Neural cell (in vitro differentiated cells): Measurements from ENCODE around the gene ZNF334. TPM values are rescaled to one million over a fixed set of nuclear protein-coding genes. Genes with fewer than 3 reads are reported as not detected.

Experiments
- H2AFZ ChIP-seq: fragments of 200-600, 300-800 bp; sonication (generic), shearing (Covaris generic); 2 replicates; pipeline ENCODE4 v1.6.0; 2014; ENCODE audit warnings: low read depth, mild to moderate bottlenecking, antibody characterized with exemption, low read length, moderate library complexity
- H3F3A ChIP-seq: fragments of 200-600 bp; shearing (Covaris generic); 2 replicates; pipeline ENCODE4 v1.6.1; 2016; ENCODE audit warnings: mild to moderate bottlenecking, moderate library complexity, mixed read lengths, antibody characterized with exemption, low read length; ENCODE audit not compliant: insufficient read depth, poor library complexity, severe bottlenecking
- H3K27ac ChIP-seq: fragments of 200-600, 300-800 bp; sonication (generic), shearing (Covaris generic); 2 replicates; pipeline ENCODE4 v1.5.1; 2014; ENCODE audit warnings: mild to moderate bottlenecking, low read length, moderate library complexity
- H3K27me3 ChIP-seq: fragments of 300-800, 200-600 bp; sonication (generic), shearing (Covaris generic); 2 replicates; pipeline ENCODE4 v1.6.0; 2014; ENCODE audit warnings: mild to moderate bottlenecking, low read depth, low read length, moderate library complexity; ENCODE audit not compliant: insufficient read depth
- H3K36me3 ChIP-seq: fragments of 300-800, 200-600 bp; sonication (generic), shearing (Covaris generic); 2 replicates; pipeline ENCODE4 v1.5.1; 2014; ENCODE audit warnings: mild to moderate bottlenecking, antibody characterized with exemption, low read length, moderate library complexity; ENCODE audit not compliant: insufficient read depth
- H3K4me2 ChIP-seq: fragments of 300-800, 200-600 bp; sonication (generic), shearing (Covaris generic); 2 replicates; pipeline ENCODE4 v1.6.0; 2014; ENCODE audit warnings: mild to moderate bottlenecking, low read length
- H3K4me3 ChIP-seq: fragments of 300-800, 200-600 bp; sonication (generic), shearing (Covaris generic); 2 replicates; pipeline ENCODE4 v1.5.1; 2014; ENCODE audit warnings: mild to moderate bottlenecking, low read length, moderate library complexity
- H3K79me2 ChIP-seq: fragments of 200-600 bp; shearing (Covaris generic); replicated peaks from 2 replicates; pipeline ENCODE4 v1.6.0; 2014; ENCODE audit warnings: mild to moderate bottlenecking, low read length, moderate library complexity; ENCODE audit not compliant: insufficient read depth
- H3K9ac ChIP-seq: fragments of 300-800, 200-600 bp; sonication (generic), shearing (Covaris generic); 2 replicates; pipeline ENCODE4 v1.6.1; 2016; ENCODE audit warnings: mild to moderate bottlenecking, low read length, mixed read lengths
- H3K9me2 ChIP-seq: fragments of 200-600 bp; shearing (Covaris generic); 2 replicates; pipeline ENCODE4 v1.6.1; 2016; ENCODE audit warnings: mild to moderate bottlenecking, low read length, mixed read lengths; ENCODE audit not compliant: insufficient read depth
- H3K9me3 ChIP-seq: fragments of 200-600, 300-800 bp; sonication (generic), shearing (Covaris generic); 2 replicates; pipeline ENCODE4 v1.6.1; 2016; ENCODE audit warnings: mild to moderate bottlenecking, mixed run types, low read length, moderate library complexity, mixed read lengths
- H4K20me1 ChIP-seq: fragments of 200-600 bp; shearing (Covaris generic); 2 replicates; pipeline ENCODE4 v1.6.1; 2016; ENCODE audit warnings: mild to moderate bottlenecking, mixed run types; ENCODE audit not compliant: insufficient read depth
- EP300 ChIP-seq: fragments of 450-650 bp; conservative IDR thresholded peaks from 2 replicates; pipeline ENCODE4 v1.6.1; 2014; ENCODE audit warnings: antibody characterized with exemption, mild to moderate bottlenecking, moderate library complexity; ENCODE audit not compliant: poor library complexity, severe bottlenecking
- EZH2 ChIP-seq: fragments of 200-600, 300-800 bp; shearing (Covaris generic), sonication (generic); IDR thresholded peaks from 2 replicates; pipeline ENCODE4 v1.6.1; 2014; ENCODE audit warnings: antibody characterized with exemption, low read length, borderline replicate concordance, mild to moderate bottlenecking; ENCODE audit not compliant: insufficient read depth, poor library complexity, severe bottlenecking
- MXI1 ChIP-seq: fragments of 450-650 bp; conservative IDR thresholded peaks from 2 replicates; pipeline ENCODE4 v1.6.1; 2014; ENCODE audit warnings: antibody characterized with exemption, mild to moderate bottlenecking; ENCODE audit not compliant: poor library complexity, severe bottlenecking
- POLR2AphosphoS5 ChIP-seq: IDR thresholded peaks from 2 replicates; pipeline ENCODE4 v1.6.1; 2012
- RAD21 ChIP-seq: fragments of 450-650 bp; conservative IDR thresholded peaks from 2 replicates; pipeline ENCODE4 v1.6.1; 2014; ENCODE audit warnings: antibody characterized with exemption, mild to moderate bottlenecking, moderate library complexity
- SMC3 ChIP-seq: fragments of 450-650 bp; conservative IDR thresholded peaks from 2 replicates; pipeline ENCODE4 v1.6.1; 2014; ENCODE audit warnings: antibody characterized with exemption, mild to moderate bottlenecking, moderate library complexity; ENCODE audit not compliant: poor library complexity
- TAF1 ChIP-seq: IDR thresholded peaks from 2 replicates; pipeline ENCODE4 v1.6.1; 2012; ENCODE audit warnings: low read depth
- polyA plus RNA-seq: library from polyadenylated mRNA; depleted of rRNA; stranded (reverse); fragments of >200 nt; gene quantifications from 2 replicates; pipeline ENCODE4 v1.2.3, GENCODE V29; 2014
- TF ChIP-seq, protein P1 (sequence below): IDR thresholded peaks from 2 replicates; pipeline ENCODE4 v1.6.1; 2012; ENCODE audit warnings: borderline replicate concordance
- TF ChIP-seq, protein P2 (sequence below): fragments of 450-650 bp; IDR thresholded peaks from 2 replicates; pipeline ENCODE4 v1.5.1; 2014; ENCODE audit warnings: antibody characterized with exemption, mild to moderate bottlenecking, moderate library complexity; ENCODE audit not compliant: poor library complexity, severe bottlenecking

Gene ZNF334
- polyA plus RNA-seq, 1 donor from 2014 or later = 41.5 TPM

DNA sequence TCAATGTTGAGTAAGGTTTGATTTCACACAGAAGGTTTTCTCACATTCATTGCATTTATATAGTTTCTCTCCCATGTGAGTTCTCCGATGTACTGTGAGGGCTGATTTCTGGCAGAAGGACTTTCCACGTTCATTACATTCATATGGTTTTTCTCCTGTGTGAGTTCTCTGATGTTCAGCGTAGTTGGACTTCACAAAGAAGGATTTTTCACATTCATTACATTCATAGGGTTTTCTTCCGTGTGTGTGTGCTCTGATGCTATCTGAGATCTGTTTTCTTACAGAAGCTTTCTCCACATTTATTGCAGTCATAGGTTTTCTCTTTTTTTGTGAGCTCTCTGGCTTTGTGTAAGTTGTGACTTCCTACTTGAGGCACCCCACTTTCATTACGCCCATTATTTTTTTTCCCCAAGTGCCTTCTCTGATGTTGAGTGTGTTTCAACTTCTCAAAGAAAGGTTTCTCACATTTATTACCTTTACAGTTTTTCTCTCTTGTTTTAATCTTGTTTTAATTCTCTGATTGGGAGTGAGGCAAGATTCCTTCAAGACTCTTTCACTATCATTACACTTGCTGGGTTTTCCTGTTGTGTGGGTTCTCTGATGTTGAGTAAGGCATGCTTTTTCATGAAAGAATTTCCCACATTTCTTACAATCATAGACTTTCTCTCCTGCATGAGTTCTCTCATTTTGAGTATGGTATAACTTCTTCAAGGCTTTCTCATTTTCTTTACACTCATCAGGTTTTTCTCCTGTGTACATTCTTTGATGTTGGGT, 56.9 kb downstream of the ZNF334 start:
- no peaks in the 10 kb centered on the region for H3K27me3 ChIP-seq
- no peaks in the 10 kb centered on the region for H3K9me3 ChIP-seq
- no peak overlapping the region for H3K4me3 ChIP-seq
- H3K9ac ChIP-seq = no peak overlapping the region
- no peak overlapping the region for H3K27ac ChIP-seq
- H3K4me2 ChIP-seq = no peak overlapping the region
- no peaks in the 10 kb centered on the region for H3K36me3 ChIP-seq
- no peaks in the 10 kb centered on the region for H3K9me2 ChIP-seq
- no peaks in the 10 kb centered on the region for H3K79me2 ChIP-seq
- no peak overlapping the region for H2AFZ ChIP-seq
- TF ChIP-seq RAD21 (no peak), TAF1 (no peak), EP300 (no peak), SMC3 (no peak), EZH2 (no peak), MXI1 (no peak), POLR2AphosphoS5 (no peak)
- TF ChIP-seq, protein P1, sequence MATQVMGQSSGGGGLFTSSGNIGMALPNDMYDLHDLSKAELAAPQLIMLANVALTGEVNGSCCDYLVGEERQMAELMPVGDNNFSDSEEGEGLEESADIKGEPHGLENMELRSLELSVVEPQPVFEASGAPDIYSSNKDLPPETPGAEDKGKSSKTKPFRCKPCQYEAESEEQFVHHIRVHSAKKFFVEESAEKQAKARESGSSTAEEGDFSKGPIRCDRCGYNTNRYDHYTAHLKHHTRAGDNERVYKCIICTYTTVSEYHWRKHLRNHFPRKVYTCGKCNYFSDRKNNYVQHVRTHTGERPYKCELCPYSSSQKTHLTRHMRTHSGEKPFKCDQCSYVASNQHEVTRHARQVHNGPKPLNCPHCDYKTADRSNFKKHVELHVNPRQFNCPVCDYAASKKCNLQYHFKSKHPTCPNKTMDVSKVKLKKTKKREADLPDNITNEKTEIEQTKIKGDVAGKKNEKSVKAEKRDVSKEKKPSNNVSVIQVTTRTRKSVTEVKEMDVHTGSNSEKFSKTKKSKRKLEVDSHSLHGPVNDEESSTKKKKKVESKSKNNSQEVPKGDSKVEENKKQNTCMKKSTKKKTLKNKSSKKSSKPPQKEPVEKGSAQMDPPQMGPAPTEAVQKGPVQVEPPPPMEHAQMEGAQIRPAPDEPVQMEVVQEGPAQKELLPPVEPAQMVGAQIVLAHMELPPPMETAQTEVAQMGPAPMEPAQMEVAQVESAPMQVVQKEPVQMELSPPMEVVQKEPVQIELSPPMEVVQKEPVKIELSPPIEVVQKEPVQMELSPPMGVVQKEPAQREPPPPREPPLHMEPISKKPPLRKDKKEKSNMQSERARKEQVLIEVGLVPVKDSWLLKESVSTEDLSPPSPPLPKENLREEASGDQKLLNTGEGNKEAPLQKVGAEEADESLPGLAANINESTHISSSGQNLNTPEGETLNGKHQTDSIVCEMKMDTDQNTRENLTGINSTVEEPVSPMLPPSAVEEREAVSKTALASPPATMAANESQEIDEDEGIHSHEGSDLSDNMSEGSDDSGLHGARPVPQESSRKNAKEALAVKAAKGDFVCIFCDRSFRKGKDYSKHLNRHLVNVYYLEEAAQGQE = no peak
- TF ChIP-seq, protein P2, sequence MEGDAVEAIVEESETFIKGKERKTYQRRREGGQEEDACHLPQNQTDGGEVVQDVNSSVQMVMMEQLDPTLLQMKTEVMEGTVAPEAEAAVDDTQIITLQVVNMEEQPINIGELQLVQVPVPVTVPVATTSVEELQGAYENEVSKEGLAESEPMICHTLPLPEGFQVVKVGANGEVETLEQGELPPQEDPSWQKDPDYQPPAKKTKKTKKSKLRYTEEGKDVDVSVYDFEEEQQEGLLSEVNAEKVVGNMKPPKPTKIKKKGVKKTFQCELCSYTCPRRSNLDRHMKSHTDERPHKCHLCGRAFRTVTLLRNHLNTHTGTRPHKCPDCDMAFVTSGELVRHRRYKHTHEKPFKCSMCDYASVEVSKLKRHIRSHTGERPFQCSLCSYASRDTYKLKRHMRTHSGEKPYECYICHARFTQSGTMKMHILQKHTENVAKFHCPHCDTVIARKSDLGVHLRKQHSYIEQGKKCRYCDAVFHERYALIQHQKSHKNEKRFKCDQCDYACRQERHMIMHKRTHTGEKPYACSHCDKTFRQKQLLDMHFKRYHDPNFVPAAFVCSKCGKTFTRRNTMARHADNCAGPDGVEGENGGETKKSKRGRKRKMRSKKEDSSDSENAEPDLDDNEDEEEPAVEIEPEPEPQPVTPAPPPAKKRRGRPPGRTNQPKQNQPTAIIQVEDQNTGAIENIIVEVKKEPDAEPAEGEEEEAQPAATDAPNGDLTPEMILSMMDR = no peak
- H3F3A ChIP-seq = no peaks in the 10 kb centered on the region
- no peaks in the 10 kb centered on the region for H4K20me1 ChIP-seq

DNA sequence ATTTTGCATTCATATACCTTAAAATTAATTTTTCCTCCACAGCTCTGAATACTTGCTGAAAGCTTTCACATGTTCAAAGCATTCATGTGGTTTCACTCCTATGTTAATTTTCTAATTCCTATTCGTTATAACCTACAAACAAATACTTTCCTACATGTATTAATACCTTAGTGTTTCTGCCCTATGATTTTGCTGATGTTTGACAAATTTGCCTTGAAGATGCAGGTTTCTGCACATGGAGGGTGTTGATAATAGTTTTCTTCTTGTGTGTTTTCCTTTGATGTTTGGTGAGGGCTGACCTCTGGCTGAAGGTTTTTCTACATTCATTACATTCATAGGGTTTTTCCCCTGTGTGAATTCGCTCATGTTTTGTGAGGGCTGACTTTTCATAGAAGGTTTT, 57.6 kb downstream of the ZNF334 start:
- Histone ChIP-seq H3K9me3 (no peaks in the 10 kb centered on the region), H3K4me2 (no peak overlapping the region), H3F3A (no peaks in the 10 kb centered on the region), H3K9ac (no peak overlapping the region), H3K9me2 (no peaks in the 10 kb centered on the region), H3K27ac (no peak overlapping the region), H2AFZ (no peak overlapping the region), H4K20me1 (no peaks in the 10 kb centered on the region), H3K79me2 (no peaks in the 10 kb centered on the region), H3K36me3 (no peaks in the 10 kb centered on the region), H3K4me3 (no peak overlapping the region), H3K27me3 (no peaks in the 10 kb centered on the region)
- TF ChIP-seq EZH2 (no peak), POLR2AphosphoS5 (no peak), TAF1 (no peak), SMC3 (no peak), RAD21 (no peak), EP300 (no peak), MXI1 (no peak)
- TF ChIP-seq, protein P2 = no peak
- TF ChIP-seq, protein P1 = no peak
